Stimulated activated CD4-positive, alpha-beta T cell treated with anti-CD3 and anti-CD28 coated beads, Interleukin-1b, Interleukin-23, amount 100 ng/mL, for 48 hours (primary cell): ENCODE data around the gene TYW1.
"Not testable (repeated sequence)": the region's sequence is repeated elsewhere in the genome, so short reads cannot be mapped to it uniquely, and the experiment has no call there.

Source experiments
- DNase-seq: peaks from one replicate; pipeline ENCODE4 v3.0.0-alpha.2; 2020

Gene TYW1

GRCh38 chr7:67192123-67192702, 195.6 kb downstream of the TYW1 start:
- DNase-seq, result not testable (repeated sequence)

- DNase-seq, result not testable (repeated sequence)
Observed at GRCh38 chr7:67192889-67193613, 196.4 kb downstream of the TYW1 start.

GRCh38 chr7:67196176-67196575, 199.5 kb downstream of the TYW1 start:
- DNase-seq, result not testable (repeated sequence)

- not testable (repeated sequence) for DNase-seq
Observed at GRCh38 chr7:67198865-67199526, 202.4 kb downstream of the TYW1 start.

GRCh38 chr7:67205772-67206171, 209.1 kb downstream of the TYW1 start:
- not testable (repeated sequence) for DNase-seq

- DNase-seq, result no peak
Observed at GRCh38 chr7:67206452-67206851, 209.8 kb downstream of the TYW1 start.

- DNase-seq, result not testable (repeated sequence)
Observed at GRCh38 chr7:67208656-67209055, 212.0 kb downstream of the TYW1 start.

- no peak for DNase-seq
Observed at GRCh38 chr7:67209256-67209655, 212.6 kb downstream of the TYW1 start.

- DNase-seq, result no peak
Observed at GRCh38 chr7:67210567-67210966, 213.9 kb downstream of the TYW1 start.

GRCh38 chr7:67211650-67212330, 215.2 kb downstream of the TYW1 start:
- DNase-seq, result not testable (repeated sequence)

- DNase-seq, result not testable (repeated sequence)
Observed at GRCh38 chr7:67213038-67213437, 216.4 kb downstream of the TYW1 start.

- not testable (repeated sequence) for DNase-seq
Observed at GRCh38 chr7:67223551-67223950, 226.9 kb downstream of the TYW1 start.

GRCh38 chr7:67226340-67226907, 229.8 kb downstream of the TYW1 start:
- peak; percentile 8 for DNase-seq

- not testable (repeated sequence) for DNase-seq
Observed at GRCh38 chr7:67226967-67227366, 230.3 kb downstream of the TYW1 start.

- not testable (repeated sequence) for DNase-seq
Observed at GRCh38 chr7:67229018-67229417, 232.4 kb downstream of the TYW1 start.

GRCh38 chr7:67230029-67230428, 233.4 kb downstream of the TYW1 start:
- DNase-seq, result not testable (repeated sequence)

- DNase-seq, result not testable (repeated sequence)
Observed at GRCh38 chr7:67233506-67233905, 236.9 kb downstream of the TYW1 start.

GRCh38 chr7:67236216-67236615, 239.6 kb downstream of the TYW1 start:
- not testable (repeated sequence) for DNase-seq

- not testable (repeated sequence) for DNase-seq
Observed at GRCh38 chr7:67242871-67243270, 246.2 kb downstream of the TYW1 start.

- DNase-seq, result not testable (repeated sequence)
Observed at GRCh38 chr7:67248364-67248763, 251.7 kb downstream of the TYW1 start.

GRCh38 chr7:67251986-67252558, 255.4 kb downstream of the TYW1 start:
- DNase-seq, result no peak

- not testable (repeated sequence) for DNase-seq
Observed at GRCh38 chr7:67255076-67255475, 258.4 kb downstream of the TYW1 start.

GRCh38 chr7:67257779-67258178, 261.1 kb downstream of the TYW1 start:
- not testable (repeated sequence) for DNase-seq
